HG03457 (cell line): Measurements from ENCODE around the gene DACT3.
"Not testable (repeated sequence)": the region's sequence is repeated elsewhere in the genome, so short reads cannot be mapped to it uniquely, and the experiment has no call there.

Source experiments
- ATAC-seq: cut with Tn5 transposase; IDR thresholded peaks from one replicate; pipeline ENCODE4 v1.9.1; 2021; ENCODE audit warnings: moderate number of reproducible peaks; ENCODE audit not compliant: unreplicated experiment

The DACT3 gene

DNA sequence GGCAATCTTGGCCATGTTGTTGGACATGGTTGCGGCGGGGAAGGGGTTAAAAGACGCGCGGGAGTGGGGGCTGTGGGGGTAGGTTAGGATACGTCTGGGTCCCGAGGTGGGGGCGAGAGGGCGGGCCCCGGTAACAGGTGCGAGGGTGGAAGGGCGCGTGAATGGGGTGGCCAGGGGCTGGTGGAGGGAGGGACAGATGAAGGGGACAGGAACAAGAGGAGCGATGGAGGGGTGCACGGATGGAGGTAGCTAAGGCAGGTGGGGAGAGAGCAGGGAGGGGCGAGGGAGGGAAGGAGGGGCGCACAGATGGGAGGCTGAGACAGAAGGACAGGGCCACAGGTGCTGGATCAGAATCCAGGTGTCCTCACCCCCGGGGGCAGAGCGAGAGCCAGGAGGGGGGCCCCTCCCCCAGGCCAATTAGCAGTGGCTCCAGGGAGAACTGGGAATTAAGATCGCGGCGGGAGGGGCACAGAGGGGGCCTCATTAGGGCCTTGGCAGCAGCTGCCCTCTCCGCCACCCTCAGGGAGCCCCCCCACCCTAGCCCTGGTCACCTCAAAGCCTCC is 26.2 kb downstream of the DACT3 start:
- ATAC-seq = no peak

DNA sequence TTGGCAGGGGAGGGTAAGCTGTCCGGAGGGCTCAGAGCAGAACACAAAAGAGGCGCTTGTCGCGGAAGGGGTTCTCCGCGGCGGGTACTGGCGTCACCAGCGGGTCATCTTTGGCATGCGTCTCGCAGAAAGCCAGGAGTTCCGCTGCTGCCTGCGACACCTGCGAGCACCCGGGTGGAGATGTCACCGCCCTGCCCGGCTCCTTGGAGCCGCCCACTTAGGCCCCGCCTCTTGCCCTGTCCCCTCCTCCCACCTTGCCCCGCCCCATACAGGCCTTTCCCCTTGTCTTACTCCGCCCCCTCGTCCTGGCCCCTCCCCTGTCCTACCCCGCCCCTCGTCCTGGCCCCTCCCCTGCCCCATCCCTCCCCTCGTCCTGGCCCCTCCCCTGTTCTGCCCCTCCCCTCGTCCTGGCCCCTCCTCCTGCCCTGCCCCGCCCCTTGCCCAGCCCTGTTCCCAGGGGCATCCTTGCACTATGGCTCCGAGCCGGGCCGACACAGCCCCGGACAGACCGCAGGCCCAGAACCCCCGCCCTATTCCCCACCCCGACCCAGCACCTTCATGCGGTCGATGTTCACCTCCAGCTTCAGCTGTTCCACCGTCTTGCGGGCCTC is 26.8 kb downstream of the DACT3 start:
- no peak for ATAC-seq

DNA sequence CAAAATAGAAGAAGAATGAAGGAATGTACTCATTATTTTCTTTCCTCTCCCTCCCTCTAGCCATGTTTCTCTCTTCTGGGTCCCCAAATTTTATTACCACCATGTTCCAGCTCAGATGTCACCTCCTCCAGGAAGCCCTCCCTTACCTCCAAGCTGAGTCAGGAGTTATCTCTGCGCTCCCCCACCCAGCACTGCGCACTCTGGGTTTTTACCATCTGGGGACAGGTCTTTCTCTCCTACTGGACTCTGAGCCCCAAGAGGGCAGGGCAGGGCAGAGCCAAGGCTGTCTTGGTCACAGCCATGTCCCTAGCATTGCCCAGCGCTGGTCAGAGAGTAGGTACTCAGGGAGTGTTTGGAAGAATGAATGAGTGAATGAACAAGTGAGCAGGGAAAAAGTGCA is 27.9 kb downstream of the DACT3 start:
- no peak for ATAC-seq

DNA sequence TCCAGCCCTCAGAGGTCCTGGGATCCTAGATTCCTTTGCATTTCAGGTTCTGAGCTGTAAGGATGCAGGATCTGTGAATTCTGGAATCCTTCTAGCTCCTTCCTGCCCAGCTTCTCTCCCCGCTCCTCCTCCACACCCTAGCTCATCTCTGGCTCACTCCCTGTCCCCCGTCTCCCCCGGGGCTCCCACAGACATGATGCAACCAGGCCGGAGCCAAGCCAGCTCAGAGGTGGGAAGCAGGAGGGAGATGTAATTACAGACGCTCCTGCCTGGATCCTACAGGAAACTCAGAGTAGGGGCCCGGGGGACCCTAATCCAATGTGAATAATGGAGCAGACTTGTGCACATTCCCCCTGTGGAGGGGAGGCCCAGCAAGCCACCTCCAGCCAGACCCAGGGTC is 29.5 kb downstream of the DACT3 start:
- no peak for ATAC-seq

DNA sequence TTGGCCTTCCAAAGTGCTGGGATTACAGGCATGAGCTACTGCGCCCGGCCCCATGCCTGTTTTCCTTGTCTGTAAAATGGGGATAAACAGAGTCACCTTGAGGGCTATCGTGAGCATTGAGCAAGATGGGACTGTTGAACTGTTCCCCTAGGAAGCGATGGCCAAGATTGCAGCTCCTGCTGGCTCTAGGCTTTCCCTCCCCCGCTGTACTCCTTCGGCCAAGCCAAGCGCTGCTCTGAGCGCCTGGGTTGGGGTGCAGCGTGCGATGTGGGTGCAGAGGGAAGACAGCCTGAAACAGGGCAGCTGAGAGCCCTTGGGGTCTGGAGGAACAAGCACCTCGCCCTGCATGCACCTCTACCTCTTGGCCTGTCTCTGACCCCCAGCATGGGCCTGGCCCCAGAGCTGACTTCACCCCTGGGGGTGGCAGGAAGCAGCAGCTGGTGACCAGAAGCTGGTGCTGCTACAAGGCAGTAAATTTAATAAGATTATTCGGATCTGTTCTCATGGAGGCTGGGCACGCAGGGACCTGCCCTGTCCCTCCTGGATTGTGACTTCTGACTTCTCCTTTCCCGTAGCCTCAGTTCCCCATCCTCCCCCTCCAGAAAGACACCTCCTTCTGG is 30.3 kb downstream of the DACT3 start:
- no peak for ATAC-seq

DNA sequence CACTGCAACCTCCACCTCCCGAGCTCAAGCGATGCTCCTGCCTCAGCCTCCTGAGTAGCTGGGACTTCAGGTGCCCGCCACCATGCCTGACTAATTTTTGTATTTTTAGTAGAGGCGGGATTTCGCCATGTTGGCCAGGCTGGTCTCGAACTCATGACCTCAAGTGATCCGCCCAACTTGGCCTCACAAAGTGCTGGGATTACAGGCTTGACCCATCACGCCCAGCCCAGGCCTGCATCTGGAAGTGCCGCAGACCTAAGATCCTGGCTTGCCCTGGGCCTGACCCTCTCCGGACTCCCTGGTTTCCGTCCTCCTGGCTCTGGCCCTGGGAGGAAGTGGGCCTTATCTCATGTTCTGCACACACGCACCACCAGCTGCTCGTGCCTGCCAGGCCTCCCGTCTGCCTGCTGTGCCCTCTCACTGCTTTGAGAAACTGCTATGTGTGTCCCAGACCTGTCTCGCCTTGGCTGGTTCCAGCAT is 31.4 kb downstream of the DACT3 start:
- ATAC-seq = no peak

DNA sequence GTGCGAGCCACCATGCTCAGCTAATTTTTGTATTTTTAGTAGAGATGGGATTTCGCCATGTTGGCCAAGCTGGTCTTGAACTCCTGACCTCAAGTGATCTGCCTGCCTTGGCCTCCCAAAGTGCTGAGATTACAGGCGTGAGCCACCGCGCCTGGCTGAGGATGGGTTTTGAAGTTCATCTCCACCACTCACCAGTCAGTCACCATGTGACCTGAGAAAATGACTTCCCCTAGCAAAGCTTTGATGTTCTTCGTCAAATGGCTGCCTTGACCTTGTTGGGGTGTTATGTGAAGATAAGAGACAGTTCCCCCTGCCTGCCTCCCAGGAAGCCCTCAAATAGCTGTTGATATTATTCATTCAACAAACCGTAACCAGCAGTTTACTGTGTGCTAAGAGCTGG is 32.0 kb downstream of the DACT3 start:
- not testable (repeated sequence) for ATAC-seq

DNA sequence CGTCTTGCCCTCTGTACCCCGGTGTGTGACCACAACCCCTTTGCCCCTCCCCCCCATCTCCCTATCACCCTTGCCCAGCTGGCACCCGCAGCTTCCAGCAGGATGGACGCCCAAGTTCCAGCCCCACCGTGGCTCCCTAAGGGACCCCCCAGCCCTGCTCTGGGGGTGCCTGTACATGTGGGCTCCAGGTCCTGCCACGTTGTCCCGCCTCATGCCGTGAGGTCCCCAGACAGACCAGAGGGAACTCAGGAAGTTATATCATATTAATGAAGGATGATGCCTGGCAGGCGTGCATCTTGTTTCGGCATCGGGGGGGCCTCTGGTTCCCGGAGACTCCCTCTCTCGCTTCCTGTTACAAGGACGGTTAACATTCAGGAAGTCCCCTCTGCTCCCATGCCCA is 34.5 kb downstream of the DACT3 start:
- no peak for ATAC-seq

DNA sequence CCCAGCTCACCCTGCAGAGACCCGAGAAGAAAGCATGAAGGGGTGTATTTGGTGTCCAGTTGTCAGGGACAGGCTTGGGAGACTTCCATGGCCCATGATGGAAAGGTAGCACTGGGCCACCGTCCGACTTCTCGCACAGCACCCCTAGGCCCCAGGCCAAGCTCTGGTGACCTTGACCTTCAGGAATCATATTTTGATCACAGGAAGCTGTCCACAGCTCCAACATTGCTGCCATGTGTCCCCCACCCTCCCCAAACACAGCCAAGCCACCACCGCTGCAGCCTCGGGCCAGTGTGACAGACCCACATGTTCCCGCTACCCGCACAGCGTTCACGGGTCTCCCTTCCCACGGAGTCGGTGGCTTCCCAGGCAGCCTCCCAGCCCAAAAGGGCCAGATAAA is 35.3 kb downstream of the DACT3 start:
- ATAC-seq = no peak

DNA sequence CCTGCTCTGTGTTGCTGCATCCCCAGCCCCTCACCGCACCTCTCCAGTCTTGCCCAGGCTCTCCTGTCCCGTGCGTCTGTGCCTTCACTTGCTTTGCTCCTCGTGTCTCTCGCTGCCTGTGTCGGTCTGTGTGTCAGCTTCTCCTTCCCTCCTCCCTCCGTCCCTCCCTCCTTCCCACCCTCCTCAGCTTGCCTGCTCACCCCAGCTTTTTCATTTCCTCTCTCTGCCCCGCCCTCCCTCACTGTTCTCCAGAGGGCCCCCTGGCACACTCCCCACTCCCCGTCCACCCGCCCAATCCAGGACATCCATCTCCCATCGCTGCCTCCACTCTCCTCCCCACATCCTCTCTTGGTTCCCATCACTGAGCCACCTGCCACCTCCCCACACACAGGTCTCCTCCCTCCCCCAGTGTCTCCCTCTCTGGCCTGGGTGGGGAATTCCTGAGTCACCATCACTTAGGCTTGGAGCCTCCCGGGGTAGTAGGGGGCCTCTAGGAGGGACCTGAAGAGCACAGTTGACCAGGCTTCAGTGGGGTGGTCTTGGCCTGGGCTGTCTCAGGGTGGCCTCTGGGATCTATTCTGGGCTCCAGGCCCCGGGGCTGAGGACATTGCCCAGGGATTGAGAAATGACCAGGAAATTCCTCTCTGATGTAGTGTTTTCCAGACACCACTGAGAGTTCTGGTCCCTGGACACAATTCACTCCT is 35.9 kb downstream of the DACT3 start, which contains the start of gene PTGIR:
Gene PTGIR (minus strand): TSS at position 132 of the 704 bp plus-strand sequence. CDS start 864 bp downstream, outside the sequence.
- no peak for ATAC-seq

DNA sequence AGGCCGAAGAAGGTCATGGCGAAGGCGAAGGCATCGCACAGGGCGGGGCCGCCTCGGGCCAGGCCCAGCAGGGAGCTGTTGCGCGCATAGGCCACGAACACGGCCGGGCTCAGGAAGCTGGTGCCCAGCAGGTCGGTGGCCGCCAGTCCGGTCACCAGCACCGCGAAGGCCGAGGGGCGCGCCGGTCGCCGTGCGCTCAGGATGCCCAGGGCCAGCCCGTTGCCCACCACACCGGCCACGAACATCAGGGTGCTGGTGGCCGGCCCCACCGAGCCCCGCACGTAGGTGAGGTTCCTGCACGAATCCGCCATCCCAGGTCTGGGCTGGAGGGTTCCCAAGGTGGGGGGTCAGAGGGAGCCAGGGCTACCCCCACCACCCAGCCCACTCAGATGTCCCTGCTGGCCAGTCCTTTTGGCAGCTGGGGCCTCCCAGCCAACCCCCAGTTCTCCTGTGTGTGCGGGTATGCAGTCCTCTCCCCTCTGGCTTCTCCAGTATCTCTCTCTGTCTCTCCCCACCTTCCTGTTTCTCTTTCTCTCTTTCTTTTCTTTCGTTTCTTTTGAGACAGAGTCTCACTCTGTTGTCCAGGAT is 37.0 kb downstream of the DACT3 start:
- no peak for ATAC-seq

DNA sequence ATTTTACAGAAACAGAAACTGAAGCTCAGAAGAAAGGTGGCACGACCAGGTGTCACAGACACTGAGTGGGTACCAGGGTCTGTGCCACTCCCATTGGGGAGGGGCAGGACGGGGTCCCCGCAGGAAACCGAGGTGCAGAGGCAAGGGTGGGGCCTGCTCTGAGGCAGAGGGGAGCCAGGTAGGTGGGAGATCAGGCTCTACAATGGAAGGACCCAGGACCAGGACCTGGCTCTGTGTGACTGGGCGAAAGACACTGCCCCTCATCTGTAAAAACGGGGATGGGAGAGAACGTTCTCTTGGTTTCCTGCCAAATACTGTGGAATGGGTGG is 38.9 kb downstream of the DACT3 start:
- no peak for ATAC-seq

DNA sequence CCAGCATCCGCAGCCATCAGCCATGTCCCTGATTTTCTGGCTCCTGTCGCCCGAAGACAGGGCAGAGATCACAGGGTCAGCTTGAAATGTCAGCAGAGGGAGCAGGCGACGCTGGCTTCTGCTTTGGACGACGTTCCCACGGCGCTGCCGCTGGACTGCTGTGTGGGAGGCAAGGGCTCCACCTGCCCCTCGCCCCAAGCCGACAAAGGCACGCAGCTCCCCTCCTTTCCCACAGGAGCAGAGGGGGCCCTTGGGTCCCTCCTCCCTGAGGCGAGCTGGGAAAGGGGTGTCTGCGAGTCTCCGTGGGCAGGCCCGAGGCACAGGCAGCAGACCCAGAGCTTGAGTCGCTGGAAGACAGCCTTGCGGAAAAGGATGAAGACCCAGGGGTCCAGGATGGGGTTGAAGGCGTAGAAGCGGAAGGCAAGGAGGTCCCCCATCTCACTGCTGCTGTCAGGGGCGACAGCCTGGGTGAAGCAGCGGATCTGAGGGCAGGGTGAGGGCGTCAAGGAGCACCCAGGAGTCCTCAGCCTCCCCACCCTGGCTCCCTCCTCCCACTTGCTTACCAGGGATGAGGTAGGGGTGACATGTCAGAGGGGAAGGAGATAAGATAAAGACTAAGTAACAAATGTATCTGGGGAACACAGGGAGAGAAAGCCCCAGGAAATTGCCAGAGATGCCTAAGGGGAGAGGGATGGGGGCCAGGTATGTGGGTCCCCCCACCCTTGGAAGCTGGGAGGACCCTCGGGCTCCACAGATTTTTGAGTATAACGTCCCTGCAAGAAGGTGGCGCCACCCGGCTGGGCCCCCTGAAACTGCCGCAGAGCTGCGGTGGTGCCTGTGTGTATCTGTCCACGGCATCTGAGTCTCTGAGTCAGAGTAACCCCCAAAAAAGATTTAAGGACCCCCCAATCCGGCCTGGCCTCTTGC is 39.5 kb downstream of the DACT3 start:
- no peak for ATAC-seq

DNA sequence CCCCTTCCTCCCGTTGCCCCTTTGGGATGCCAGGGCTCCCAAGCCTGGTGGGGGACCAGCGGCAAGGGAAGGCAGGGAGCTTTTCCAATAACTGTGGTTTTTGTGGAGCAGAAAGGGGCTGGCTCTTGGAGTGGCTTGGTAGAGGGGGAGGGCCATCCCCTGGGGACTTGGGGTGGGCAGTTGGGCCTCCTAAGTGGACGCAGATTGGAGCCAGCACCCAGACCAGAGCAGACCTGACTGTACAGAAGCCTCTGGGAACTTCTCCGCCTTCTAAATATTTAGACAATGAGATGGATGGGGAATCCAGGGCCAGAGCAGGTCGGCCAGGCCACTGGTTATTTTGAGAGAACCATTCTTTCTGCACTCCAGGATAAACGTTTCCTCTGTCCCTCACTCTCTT is 40.3 kb downstream of the DACT3 start:
- ATAC-seq = no peak

DNA sequence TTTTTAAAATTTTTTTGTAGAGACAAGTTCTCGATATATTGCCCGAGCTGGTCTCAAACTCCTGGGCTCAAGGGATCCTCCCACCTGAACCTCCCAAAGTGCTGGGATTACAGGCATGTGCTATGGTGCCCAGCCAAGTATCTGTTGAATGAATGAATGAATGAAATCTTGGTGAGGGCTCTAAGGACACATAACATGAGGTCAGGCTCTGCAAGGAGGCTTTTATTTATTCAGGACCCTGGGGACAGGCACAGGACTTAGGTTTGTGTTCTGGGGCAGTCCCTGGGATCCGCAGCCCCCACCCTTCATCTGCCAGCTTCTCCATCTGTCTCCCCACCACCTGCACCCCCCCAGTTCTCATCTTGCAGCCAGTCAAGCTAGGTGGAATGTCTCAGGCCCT is 40.7 kb downstream of the DACT3 start:
- ATAC-seq = no peak

DNA sequence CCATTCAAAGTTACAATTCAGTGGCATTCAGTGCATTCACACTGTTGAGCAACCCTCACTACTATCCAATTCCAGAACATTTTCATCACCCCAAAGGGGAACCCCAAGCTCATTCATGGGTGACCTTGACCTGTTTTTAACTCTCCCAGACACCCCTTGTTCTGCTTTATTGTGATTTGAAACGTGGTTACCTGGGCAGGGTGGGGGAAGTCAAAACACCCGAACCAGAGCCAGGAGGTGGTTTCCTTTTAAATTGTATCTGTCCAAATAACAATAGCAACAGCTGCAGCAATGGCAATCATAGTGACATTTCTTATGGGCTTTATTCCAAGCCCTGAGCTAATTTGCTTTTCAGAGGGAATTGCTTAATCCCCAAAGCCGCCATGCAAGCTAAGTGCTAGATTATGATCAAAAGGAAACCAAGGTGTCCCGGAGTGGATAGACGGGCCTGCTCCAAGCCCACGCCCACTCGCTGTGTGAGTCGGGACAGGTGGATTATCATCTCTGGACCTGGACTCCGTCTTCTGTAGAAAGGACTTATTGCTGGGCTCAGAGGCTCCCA is 42.2 kb downstream of the DACT3 start:
- ATAC-seq = no peak

DNA sequence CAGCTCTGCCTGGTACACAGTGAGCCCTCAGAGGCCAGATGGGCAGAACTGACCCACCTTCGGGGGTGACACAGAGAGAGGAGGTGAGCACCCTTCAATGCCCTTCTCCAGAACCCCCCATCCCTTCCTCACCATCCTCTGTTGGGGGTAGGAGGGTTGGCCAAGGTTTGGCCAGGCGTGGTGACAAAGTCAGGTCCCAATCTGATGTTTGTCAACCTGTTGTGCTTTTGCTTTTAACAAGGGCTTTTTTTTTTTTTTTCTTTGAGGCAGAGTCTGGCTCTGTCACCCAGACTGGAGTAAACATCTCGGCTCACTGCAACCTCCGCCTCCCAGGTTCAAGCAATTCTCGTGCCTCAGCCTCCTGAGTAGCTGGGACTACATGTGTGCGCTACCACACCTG is 43.4 kb downstream of the DACT3 start:
- no peak for ATAC-seq

DNA sequence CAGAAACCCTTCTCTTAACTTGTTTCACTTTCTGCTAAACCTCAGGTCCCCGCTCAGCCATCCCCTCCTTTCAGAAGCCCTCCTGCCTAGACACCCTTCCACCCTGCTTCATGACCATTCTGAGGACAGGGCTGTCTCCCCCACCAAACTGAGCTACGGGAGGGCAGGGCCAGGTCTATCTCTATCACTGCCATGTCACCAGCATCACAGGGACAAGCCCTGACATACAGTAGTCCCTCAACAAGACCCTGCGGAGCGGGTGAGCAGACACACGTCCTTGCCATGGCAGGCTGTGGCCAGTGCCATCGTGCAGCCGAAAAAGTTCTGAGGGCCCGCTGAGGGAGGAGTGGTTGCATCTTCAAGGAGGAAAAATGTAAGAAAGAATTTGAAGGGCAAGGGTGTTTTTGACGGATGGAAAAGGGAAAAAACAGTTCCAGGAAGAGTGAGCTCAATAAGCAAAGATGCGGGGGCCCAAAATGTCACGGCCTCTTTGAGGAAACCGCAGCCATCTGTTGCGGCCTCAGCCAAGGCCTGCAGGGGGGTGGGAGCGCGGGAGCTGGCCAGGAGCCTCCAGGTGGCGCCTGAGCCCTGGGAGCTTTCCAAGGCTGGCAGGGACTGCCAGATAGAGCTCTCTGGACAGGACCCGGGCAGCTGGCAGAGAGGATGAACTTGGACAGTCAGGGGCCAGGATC is 44.2 kb downstream of the DACT3 start:
- no peak for ATAC-seq

DNA sequence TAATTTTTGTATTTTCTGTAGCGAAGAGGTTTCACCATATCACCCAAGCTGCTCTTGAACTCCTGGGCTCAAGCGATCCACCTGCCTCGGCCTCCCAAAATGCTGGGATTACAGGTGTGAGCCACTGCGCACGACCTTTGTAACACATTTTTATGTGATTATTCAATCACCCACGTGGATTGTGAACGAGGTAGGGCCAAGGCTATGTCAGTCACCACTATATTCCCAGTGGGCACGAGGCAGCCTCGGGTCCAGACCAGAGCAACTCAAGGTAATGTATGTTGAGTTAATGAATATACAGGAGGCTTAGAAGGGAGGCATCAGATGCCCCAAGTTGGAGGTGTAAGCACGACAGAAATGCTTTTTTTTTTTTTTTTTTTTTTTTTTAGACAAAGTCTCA is 45.0 kb downstream of the DACT3 start:
- no peak for ATAC-seq
